HepG2 (cell line): Measurements from ENCODE around the gene SLTM. TPM values are rescaled to one million over a fixed set of nuclear protein-coding genes. Genes with fewer than 3 reads are reported as not detected.
A peak's percentile ranks its signal among the peaks of the same experiment; 100 is the strongest.

Source experiments
- ATRX ChIP-seq: sonication (generic); formaldehyde crosslinking; IDR thresholded peaks from 2 replicates; pipeline ENCODE4 v1.4.0; 2020; ENCODE audit warnings: missing genetic modification reagents, borderline replicate concordance
- CHD2 ChIP-seq: IDR thresholded peaks from 2 replicates; pipeline ENCODE4 v1.6.1; 2011; ENCODE audit warnings: low read depth, low read length, improper control_type of control experiment
- DMAP1 ChIP-seq: IDR thresholded peaks from 2 replicates; pipeline ENCODE4 v1.6.1; 2016
- FLYWCH1 ChIP-seq: sonication (generic); formaldehyde crosslinking; IDR thresholded peaks from 2 replicates; pipeline ENCODE4 v1.8.1; 2023; ENCODE audit warnings: mild to moderate bottlenecking, missing genetic modification reagents
- GFI1 ChIP-seq: sonication (generic); formaldehyde crosslinking; IDR thresholded peaks from 2 replicates; pipeline ENCODE4 v1.5.0; 2020; ENCODE audit warnings: missing genetic modification reagents, mild to moderate bottlenecking, borderline replicate concordance
- HOXA3 ChIP-seq: sonication (generic); formaldehyde crosslinking; IDR thresholded peaks from 2 replicates; pipeline ENCODE4 v1.5.0; 2020; ENCODE audit warnings: missing genetic modification reagents
- JUN ChIP-seq: sonication (generic); formaldehyde crosslinking; IDR thresholded peaks from 2 replicates; pipeline ENCODE4 v1.4.0; 2020; ENCODE audit warnings: mild to moderate bottlenecking, missing genetic modification reagents
- KAT2B ChIP-seq: fragments of 150-350 bp; IDR thresholded peaks from 2 replicates; pipeline ENCODE4 v1.6.1; 2014; ENCODE audit warnings: low read depth, low read length, borderline replicate concordance
- NFIB ChIP-seq: sonication (generic); formaldehyde crosslinking; IDR thresholded peaks from 2 replicates; pipeline ENCODE4 v1.9.0; 2021; ENCODE audit warnings: missing genetic modification reagents, mild to moderate bottlenecking, borderline replicate concordance
- NFYB ChIP-seq: sonication (generic); formaldehyde crosslinking; IDR thresholded peaks from 2 replicates; pipeline ENCODE4 v1.4.0; 2020; ENCODE audit warnings: missing genetic modification reagents
- POLR2G ChIP-seq: fragments of 200-400 bp; formaldehyde crosslinking; IDR thresholded peaks from 2 replicates; pipeline ENCODE4 v1.6.1; 2018; ENCODE audit warnings: mild to moderate bottlenecking, low read depth, low read length, moderate library complexity
- PRMT3 ChIP-seq: sonication (generic); formaldehyde crosslinking; IDR thresholded peaks from 2 replicates; pipeline ENCODE4 v1.8.1; 2022; ENCODE audit warnings: low read depth, mild to moderate bottlenecking, moderate library complexity, missing genetic modification reagents, borderline replicate concordance
- RBFOX2 ChIP-seq: fragments of 200-400 bp; formaldehyde crosslinking; IDR thresholded peaks from 2 replicates; pipeline ENCODE4 v1.6.1; 2017; ENCODE audit warnings: low read depth, mild to moderate bottlenecking, low read length
- RBM39 ChIP-seq: fragments of 200-400 bp; formaldehyde crosslinking; IDR thresholded peaks from one replicate; pipeline ENCODE4 v1.6.1; 2018; ENCODE audit warnings: antibody characterized with exemption, mild to moderate bottlenecking, low read depth, low read length; ENCODE audit not compliant: poor library complexity, severe bottlenecking
- TAF1 ChIP-seq: sonication (generic); formaldehyde crosslinking; IDR thresholded peaks from 2 replicates; pipeline ENCODE4 v1.4.0; 2020; ENCODE audit warnings: missing genetic modification reagents
- TBP ChIP-seq: sonication (generic); formaldehyde crosslinking; IDR thresholded peaks from 2 replicates; pipeline ENCODE4 v1.5.0; 2020; ENCODE audit warnings: missing genetic modification reagents
- TGIF2 ChIP-seq: IDR thresholded peaks from 2 replicates; pipeline ENCODE4 v1.6.1; 2016; ENCODE audit warnings: control low read depth, missing compliant biosample characterization
- TOE1 ChIP-seq: sonication (generic); formaldehyde crosslinking; IDR thresholded peaks from 2 replicates; pipeline ENCODE4 v1.4.0; 2020; ENCODE audit warnings: mild to moderate bottlenecking, missing genetic modification reagents
- ZBTB21 ChIP-seq: sonication (generic); formaldehyde crosslinking; IDR thresholded peaks from 2 replicates; pipeline ENCODE4 v1.4.0; 2020; ENCODE audit warnings: missing genetic modification reagents
- ZBTB38 ChIP-seq: sonication (generic); formaldehyde crosslinking; IDR thresholded peaks from 2 replicates; pipeline ENCODE4 v1.5.1; 2020; ENCODE audit warnings: mild to moderate bottlenecking, missing genetic modification reagents
- ZKSCAN1 ChIP-seq: fragments of 150-350 bp; IDR thresholded peaks from 2 replicates; pipeline ENCODE4 v1.6.1; 2014; ENCODE audit warnings: low read length
- ZNF569 ChIP-seq: sonication (generic); formaldehyde crosslinking; IDR thresholded peaks from 2 replicates; pipeline ENCODE4 v1.5.0; 2020; ENCODE audit warnings: mild to moderate bottlenecking, missing genetic modification reagents, moderate library complexity, borderline replicate concordance
- ZNF75D ChIP-seq: sonication (generic); formaldehyde crosslinking; IDR thresholded peaks from 2 replicates; pipeline ENCODE4 v1.8.1; 2023; ENCODE audit warnings: missing genetic modification reagents, mild to moderate bottlenecking, borderline replicate concordance
- polyA plus RNA-seq, 8 experiments: library from polyadenylated mRNA; depleted of rRNA in 3 of 8; stranded (reverse) in 7 of 8; unstranded in 1 of 8; fragments of >200 nt; fragmentation: Illumina TruSeq in 4 of 8; extraction: Trizol in 4 of 8; gene quantifications; 2 replicates each; pipeline versions ENCODE4 v1.2.1 to v1.2.3, GENCODE V29; 2011 to 2016; ENCODE audit warnings: low read depth in 4 of 8, missing spikeins in 1 of 8, mixed read lengths in 1 of 8; ENCODE audit not compliant: insufficient read depth in 1 of 8
- total RNA-seq, 5 experiments: library from RNA; depleted of rRNA; stranded (reverse); fragments of >200 nt; fragmentation: Illumina TruSeq; extraction: Trizol; gene quantifications; 2 replicates each; pipeline ENCODE4 v1.2.3, GENCODE V29; 2016; ENCODE audit warnings: low read depth in 1 of 5
- TF ChIP-seq, protein P1 (sequence below): sonication (generic); formaldehyde crosslinking; IDR thresholded peaks from 2 replicates; pipeline ENCODE4 v1.5.1; 2020; ENCODE audit warnings: mild to moderate bottlenecking, missing genetic modification reagents, borderline replicate concordance
- TF ChIP-seq, protein P2 (sequence below): sonication (generic); formaldehyde crosslinking; IDR thresholded peaks from 2 replicates; pipeline ENCODE4 v1.4.0; 2020; ENCODE audit warnings: missing genetic modification reagents
- TF ChIP-seq, protein P3 (sequence below): IDR thresholded peaks from 2 replicates; pipeline ENCODE4 v1.6.1; 2016

Gene SLTM
- total and polyA plus RNA-seq, 2 of the 13 experiments (the other 11 are each of a cell fraction or from before 2014, with no cell fraction given) = 22.0 to 64.2 TPM

DNA sequence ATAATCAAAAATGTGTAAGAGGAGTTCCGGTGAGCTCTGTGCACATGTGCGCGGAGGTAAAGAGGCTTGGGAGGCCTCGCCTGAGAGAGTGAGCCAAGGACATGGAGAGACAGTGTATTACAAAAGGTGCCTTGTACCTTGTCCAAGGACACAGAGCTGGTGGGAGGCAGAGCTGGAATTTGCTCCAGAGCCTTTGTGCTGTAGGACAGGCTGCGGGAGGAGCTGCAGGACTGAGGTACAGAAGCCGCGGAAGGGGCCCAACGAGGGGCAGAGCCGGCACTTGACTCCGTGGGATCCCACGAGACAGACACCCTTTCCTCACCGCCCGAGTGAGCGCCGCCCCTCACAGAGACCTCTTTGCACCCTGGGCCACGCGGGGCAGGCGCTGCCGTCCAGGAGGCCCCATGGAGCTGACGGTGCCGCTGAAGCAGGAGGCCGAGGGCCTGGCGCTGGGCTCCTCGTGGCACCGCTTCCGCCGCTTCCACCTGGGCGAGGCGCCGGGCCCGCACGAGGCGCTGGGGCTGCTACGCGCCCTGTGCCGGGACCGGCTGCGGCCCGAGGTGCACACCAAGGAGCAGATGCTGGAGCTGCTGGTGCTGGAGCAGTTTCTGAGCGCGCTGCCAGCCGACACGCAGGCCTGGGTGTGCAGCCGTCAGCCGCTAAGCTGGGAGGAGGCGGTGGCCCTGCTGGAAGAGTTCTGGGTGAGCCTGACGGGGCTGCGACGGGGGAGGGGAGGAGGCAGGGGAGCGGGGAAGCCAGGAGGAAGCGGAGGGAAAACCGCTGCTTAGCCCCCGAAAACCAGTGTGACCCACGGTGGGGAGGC is 68.7 kb downstream of the SLTM start (continued):
- TF ChIP-seq TGIF2 (CRISPR knock-in tag) = peak; percentile 68
- peak; percentile 91 for TF ChIP-seq DMAP1 (CRISPR knock-in tag)
- no peak for TF ChIP-seq NFIB (CRISPR knock-in tag)
- peak; percentile 92 for TF ChIP-seq POLR2G
- TF ChIP-seq, protein P1, sequence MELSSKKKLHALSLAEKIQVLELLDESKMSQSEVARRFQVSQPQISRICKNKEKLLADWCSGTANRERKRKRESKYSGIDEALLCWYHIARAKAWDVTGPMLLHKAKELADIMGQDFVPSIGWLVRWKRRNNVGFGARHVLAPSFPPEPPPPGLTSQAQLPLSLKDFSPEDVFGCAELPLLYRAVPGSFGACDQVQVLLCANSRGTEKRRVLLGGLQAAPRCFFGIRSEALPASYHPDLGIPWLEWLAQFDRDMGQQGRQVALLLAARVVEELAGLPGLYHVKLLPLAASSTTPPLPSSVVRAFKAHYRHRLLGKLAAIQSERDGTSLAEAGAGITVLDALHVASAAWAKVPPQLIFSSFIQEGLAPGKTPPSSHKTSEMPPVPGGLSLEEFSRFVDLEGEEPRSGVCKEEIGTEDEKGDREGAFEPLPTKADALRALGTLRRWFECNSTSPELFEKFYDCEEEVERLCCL (CRISPR knock-in tag) = peak; percentile 63; the same call in 1 of the 2 replicates
- peak; percentile 41; the same call in 1 of the 2 replicates for TF ChIP-seq JUN
- peak; percentile 78; the same call in 1 of the 2 replicates for TF ChIP-seq HOXA3 (CRISPR knock-in tag)
- TF ChIP-seq PRMT3 (CRISPR knock-in tag) = peak; percentile 92
- TF ChIP-seq TOE1 (CRISPR knock-in tag) = no peak
- peak; percentile 98 for TF ChIP-seq RBFOX2
- no peak for TF ChIP-seq ATRX (CRISPR knock-in tag)
- no peak for TF ChIP-seq ZBTB21 (CRISPR knock-in tag)
- peak; percentile 75 for TF ChIP-seq TAF1 (CRISPR knock-in tag)
- no peak; the same call in 1 of the 2 replicates for TF ChIP-seq FLYWCH1 (CRISPR knock-in tag)
- TF ChIP-seq RBM39 = no peak
- TF ChIP-seq GFI1 (CRISPR knock-in tag) = no peak; the same call in none of the 2 replicates
- TF ChIP-seq ZKSCAN1 = no peak
- TF ChIP-seq TBP (CRISPR knock-in tag) = no peak
- peak; percentile 70 for TF ChIP-seq CHD2
- TF ChIP-seq KAT2B = no peak
- TF ChIP-seq ZNF569 (CRISPR knock-in tag) = no peak
- TF ChIP-seq NFYB (CRISPR knock-in tag) = no peak; the same call in 1 of the 2 replicates
- TF ChIP-seq, protein P2, sequence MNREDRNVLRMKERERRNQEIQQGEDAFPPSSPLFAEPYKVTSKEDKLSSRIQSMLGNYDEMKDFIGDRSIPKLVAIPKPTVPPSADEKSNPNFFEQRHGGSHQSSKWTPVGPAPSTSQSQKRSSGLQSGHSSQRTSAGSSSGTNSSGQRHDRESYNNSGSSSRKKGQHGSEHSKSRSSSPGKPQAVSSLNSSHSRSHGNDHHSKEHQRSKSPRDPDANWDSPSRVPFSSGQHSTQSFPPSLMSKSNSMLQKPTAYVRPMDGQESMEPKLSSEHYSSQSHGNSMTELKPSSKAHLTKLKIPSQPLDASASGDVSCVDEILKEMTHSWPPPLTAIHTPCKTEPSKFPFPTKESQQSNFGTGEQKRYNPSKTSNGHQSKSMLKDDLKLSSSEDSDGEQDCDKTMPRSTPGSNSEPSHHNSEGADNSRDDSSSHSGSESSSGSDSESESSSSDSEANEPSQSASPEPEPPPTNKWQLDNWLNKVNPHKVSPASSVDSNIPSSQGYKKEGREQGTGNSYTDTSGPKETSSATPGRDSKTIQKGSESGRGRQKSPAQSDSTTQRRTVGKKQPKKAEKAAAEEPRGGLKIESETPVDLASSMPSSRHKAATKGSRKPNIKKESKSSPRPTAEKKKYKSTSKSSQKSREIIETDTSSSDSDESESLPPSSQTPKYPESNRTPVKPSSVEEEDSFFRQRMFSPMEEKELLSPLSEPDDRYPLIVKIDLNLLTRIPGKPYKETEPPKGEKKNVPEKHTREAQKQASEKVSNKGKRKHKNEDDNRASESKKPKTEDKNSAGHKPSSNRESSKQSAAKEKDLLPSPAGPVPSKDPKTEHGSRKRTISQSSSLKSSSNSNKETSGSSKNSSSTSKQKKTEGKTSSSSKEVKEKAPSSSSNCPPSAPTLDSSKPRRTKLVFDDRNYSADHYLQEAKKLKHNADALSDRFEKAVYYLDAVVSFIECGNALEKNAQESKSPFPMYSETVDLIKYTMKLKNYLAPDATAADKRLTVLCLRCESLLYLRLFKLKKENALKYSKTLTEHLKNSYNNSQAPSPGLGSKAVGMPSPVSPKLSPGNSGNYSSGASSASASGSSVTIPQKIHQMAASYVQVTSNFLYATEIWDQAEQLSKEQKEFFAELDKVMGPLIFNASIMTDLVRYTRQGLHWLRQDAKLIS = peak; percentile 54
- TF ChIP-seq ZNF75D (CRISPR knock-in tag) = no peak
- TF ChIP-seq, protein P3, sequence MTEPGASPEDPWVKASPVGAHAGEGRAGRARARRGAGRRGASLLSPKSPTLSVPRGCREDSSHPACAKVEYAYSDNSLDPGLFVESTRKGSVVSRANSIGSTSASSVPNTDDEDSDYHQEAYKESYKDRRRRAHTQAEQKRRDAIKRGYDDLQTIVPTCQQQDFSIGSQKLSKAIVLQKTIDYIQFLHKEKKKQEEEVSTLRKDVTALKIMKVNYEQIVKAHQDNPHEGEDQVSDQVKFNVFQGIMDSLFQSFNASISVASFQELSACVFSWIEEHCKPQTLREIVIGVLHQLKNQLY (CRISPR knock-in tag) = no peak
- TF ChIP-seq ZBTB38 (CRISPR knock-in tag) = peak; percentile 62
